ENCODE data around the gene ARMCX4. TPM values are rescaled to one million over a fixed set of nuclear protein-coding genes. Genes with fewer than 3 reads are reported as not detected.

Gene ARMCX4
- total RNA-seq, 2 experiments from 2014 or later, result not detected

GRCh38 chrX:101482296-101482695, 3.0 kb upstream of the ARMCX4 start:
- no peak overlapping the region for H3K4me2 ChIP-seq (ENCODE audit: low read length)
- ChIA-PET POLR2A (no interaction called here), CTCF (ENCODE audit: unreplicated experiment) (no interaction called here)
- H3K9me2 ChIP-seq (ENCODE audit: insufficient read depth, low read length), result no peaks in the 10 kb centered on the region
- H3K9me3 ChIP-seq (ENCODE audit: low read length), result no peaks in the 10 kb centered on the region
- no peak overlapping the region for H3K4me3 ChIP-seq (ENCODE audit: low read depth, low read length, poor library complexity, severe bottlenecking)
- intact Hi-C loops (cut with micrococcal nuclease; ENCODE audit: unreplicated experiment), result no loop called here
- H4K20me1 ChIP-seq (ENCODE audit: insufficient read depth, low read length), result no peaks in the 10 kb centered on the region
- no peaks in the 10 kb centered on the region for H3K36me3 ChIP-seq (ENCODE audit: insufficient read depth, low read length)
- DNase-seq (ENCODE audit: low spot score), result no peak
- TF ChIP-seq CTCF (conservative IDR thresholded peaks at IDR 0.05; ENCODE audit: low read length) (no peak), EZH2phosphoT487 (IDR thresholded peaks at IDR 0.05; ENCODE audit: borderline replicate concordance, low read depth, low read length) (no peak)
- H3K27ac ChIP-seq (ENCODE audit: low read depth, low read length, poor library complexity, severe bottlenecking), result no peak overlapping the region
- no peaks in the 10 kb centered on the region for H3K79me2 ChIP-seq (ENCODE audit: insufficient read depth, low read depth, low read length)
- no peak overlapping the region for H2AFZ ChIP-seq (ENCODE audit: low read length)
- no peaks in the 10 kb centered on the region for H3K4me1 ChIP-seq (ENCODE audit: insufficient read depth, low read length, poor library complexity, severe bottlenecking)
- BruUV-seq (replicated peaks), result no TSS peak

DNA sequence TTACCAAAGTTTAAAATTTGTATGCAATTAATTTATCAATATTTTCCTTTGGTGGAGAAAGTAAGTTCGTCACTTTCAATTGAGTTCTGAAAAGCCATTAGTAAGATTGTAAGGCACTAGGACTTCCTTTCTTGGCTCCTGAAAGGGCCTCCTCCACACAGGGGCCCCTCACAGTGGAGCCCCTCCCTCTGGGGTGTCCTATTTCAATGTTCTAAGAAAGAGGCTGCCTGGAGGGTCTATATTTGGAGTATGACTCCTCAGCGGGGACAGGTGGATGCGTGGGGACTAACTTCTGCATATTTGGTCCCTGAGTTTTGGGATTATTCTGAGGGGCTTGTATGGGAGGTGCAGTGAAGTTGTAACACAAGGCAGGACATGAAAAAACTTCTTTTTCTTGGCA, 1.6 kb upstream of the ARMCX4 start:
- no peak for TF ChIP-seq EZH2phosphoT487 (IDR thresholded peaks at IDR 0.05; ENCODE audit: borderline replicate concordance, low read depth, low read length)
- no peak for TF ChIP-seq CTCF (conservative IDR thresholded peaks at IDR 0.05; ENCODE audit: low read length)
- Histone ChIP-seq H3K4me3 (ENCODE audit: low read depth, low read length, poor library complexity, severe bottlenecking) (no peak overlapping the region), H3K9me2 (ENCODE audit: insufficient read depth, low read length) (no peaks in the 10 kb centered on the region), H4K20me1 (ENCODE audit: insufficient read depth, low read length) (no peaks in the 10 kb centered on the region), H3K4me2 (ENCODE audit: low read length) (no peak overlapping the region), H3K36me3 (ENCODE audit: insufficient read depth, low read length) (no peaks in the 10 kb centered on the region), H2AFZ (ENCODE audit: low read length) (no peak overlapping the region), H3K27ac (ENCODE audit: low read depth, low read length, poor library complexity, severe bottlenecking) (no peak overlapping the region), H3K4me1 (ENCODE audit: insufficient read depth, low read length, poor library complexity, severe bottlenecking) (no peaks in the 10 kb centered on the region), H3K9me3 (ENCODE audit: low read length) (no peaks in the 10 kb centered on the region), H3K79me2 (ENCODE audit: insufficient read depth, low read depth, low read length) (no peaks in the 10 kb centered on the region)
- no peak for DNase-seq (ENCODE audit: low spot score)
- ChIA-PET POLR2A (no interaction called here), CTCF (ENCODE audit: unreplicated experiment) (no interaction called here)
- intact Hi-C loops (cut with micrococcal nuclease; ENCODE audit: unreplicated experiment), result no loop called here
- no TSS peak for BruUV-seq (replicated peaks)

- Histone ChIP-seq H3K4me3 (ENCODE audit: low read depth, low read length, poor library complexity, severe bottlenecking) (no peak overlapping the region), H3K9me3 (ENCODE audit: low read length) (no peaks in the 10 kb centered on the region), H3K36me3 (ENCODE audit: insufficient read depth, low read length) (no peaks in the 10 kb centered on the region), H2AFZ (ENCODE audit: low read length) (no peak overlapping the region), H3K4me1 (ENCODE audit: insufficient read depth, low read length, poor library complexity, severe bottlenecking) (no peaks in the 10 kb centered on the region), H3K9me2 (ENCODE audit: insufficient read depth, low read length) (no peaks in the 10 kb centered on the region), H4K20me1 (ENCODE audit: insufficient read depth, low read length) (no peaks in the 10 kb centered on the region), H3K79me2 (ENCODE audit: insufficient read depth, low read depth, low read length) (no peaks in the 10 kb centered on the region), H3K27ac (ENCODE audit: low read depth, low read length, poor library complexity, severe bottlenecking) (no peak overlapping the region), H3K4me2 (ENCODE audit: low read length) (no peak overlapping the region)
- ChIA-PET POLR2A (no interaction called here), CTCF (ENCODE audit: unreplicated experiment) (no interaction called here)
- intact Hi-C loops (cut with micrococcal nuclease; ENCODE audit: unreplicated experiment), result no loop called here
- BruUV-seq (replicated peaks), result no TSS peak
- DNase-seq (ENCODE audit: low spot score), result no peak
- TF ChIP-seq EZH2phosphoT487 (IDR thresholded peaks at IDR 0.05; ENCODE audit: borderline replicate concordance, low read depth, low read length) (no peak), CTCF (conservative IDR thresholded peaks at IDR 0.05; ENCODE audit: low read length) (no peak)
Observed at GRCh38 chrX:101484135-101484534, 1.1 kb upstream of the ARMCX4 start.

All from OCI-LY7 (cell line).